GM23338 (cell line): ENCODE measurements around the gene SRPX. TPM values are rescaled to one million over a fixed set of nuclear protein-coding genes. Genes with fewer than 3 reads are reported as not detected.

Source experiments
- ATAC-seq: fragments of 200-7000 bp; cut with Tn5 transposase; 3 replicates; pipeline ENCODE4 v1.9.1; 2020
- DNase-seq: peaks from one replicate; pipeline ENCODE4 v3.0.0-alpha.2; 2015; ENCODE audit warnings: low spot score
- H2AFZ ChIP-seq: fragments of 200-600 bp; sonication (generic); 2 replicates; pipeline ENCODE4 v1.8.0; 2016; ENCODE audit warnings: antibody characterized with exemption, mild to moderate bottlenecking, moderate library complexity
- H3F3A ChIP-seq: fragments of 200-600 bp; sonication (generic); replicated peaks from 2 replicates; pipeline ENCODE4 v1.8.0; 2017; ENCODE audit warnings: antibody characterized with exemption, mixed run types, low read depth
- H3K27ac ChIP-seq: fragments of 200-600 bp; sonication (generic); 2 replicates; pipeline ENCODE4 v1.6.1; 2016; ENCODE audit warnings: low read depth
- H3K27me3 ChIP-seq: fragments of 200-600 bp; sonication (generic); 2 replicates; pipeline ENCODE4 v1.8.0; 2016; ENCODE audit warnings: mild to moderate bottlenecking, mixed run types, moderate library complexity; ENCODE audit not compliant: insufficient read depth
- H3K36me3 ChIP-seq: fragments of 200-600 bp; sonication (generic); 2 replicates; pipeline ENCODE4 v1.8.0; 2016; ENCODE audit warnings: mild to moderate bottlenecking; ENCODE audit not compliant: insufficient read depth
- H3K4me1 ChIP-seq: fragments of 200-600 bp; sonication (generic); 2 replicates; pipeline ENCODE4 v1.8.0; 2016; ENCODE audit warnings: mild to moderate bottlenecking, moderate library complexity; ENCODE audit not compliant: insufficient read depth
- H3K4me2 ChIP-seq: fragments of 200-600 bp; sonication (generic); 2 replicates; pipeline ENCODE4 v1.7.1; 2017; ENCODE audit warnings: mixed run types
- H3K4me3 ChIP-seq: fragments of 200-600 bp; sonication (generic); 2 replicates; pipeline ENCODE4 v1.6.1; 2016; ENCODE audit warnings: mixed run types
- H3K79me2 ChIP-seq: fragments of 200-600 bp; sonication (generic); replicated peaks from 2 replicates; pipeline ENCODE4 v1.8.0; 2017; ENCODE audit warnings: mild to moderate bottlenecking; ENCODE audit not compliant: insufficient read depth
- H3K9me2 ChIP-seq: fragments of 200-600 bp; sonication (generic); 2 replicates; pipeline ENCODE4 v1.8.0; 2017; ENCODE audit not compliant: insufficient read depth
- H4K20me1 ChIP-seq: fragments of 200-600 bp; sonication (generic); replicated peaks from 2 replicates; pipeline ENCODE4 v1.8.0; 2017; ENCODE audit warnings: mild to moderate bottlenecking; ENCODE audit not compliant: insufficient read depth
- H3K27ac Mint-ChIP-seq: 2 replicates; pipeline ENCODE4 v1.8.0; 2020; ENCODE audit warnings: inconsistent platforms, mild to moderate bottlenecking, moderate library complexity, mixed read lengths
- H3K27me3 Mint-ChIP-seq: 3 replicates; pipeline ENCODE4 v1.8.0; 2022; ENCODE audit warnings: low read depth, mild to moderate bottlenecking, moderate library complexity, mixed read lengths, inconsistent platforms; ENCODE audit not compliant: insufficient read depth, poor library complexity
- H3K36me3 Mint-ChIP-seq: 3 replicates; pipeline ENCODE4 v1.8.0; 2021; ENCODE audit warnings: low read depth, mild to moderate bottlenecking, inconsistent platforms, moderate library complexity, mixed read lengths
- H3K4me1 Mint-ChIP-seq: 3 replicates; pipeline ENCODE4 v1.8.0; 2020; ENCODE audit warnings: mild to moderate bottlenecking, inconsistent platforms, mixed read lengths
- H3K4me3 Mint-ChIP-seq: 3 replicates; pipeline ENCODE4 v1.8.0; 2021; ENCODE audit warnings: moderate library complexity, mild to moderate bottlenecking, inconsistent platforms, mixed read lengths
- H3K9me3 Mint-ChIP-seq: 3 replicates; pipeline ENCODE4 v1.8.0; 2020; ENCODE audit warnings: moderate library complexity, mild to moderate bottlenecking, inconsistent platforms, mixed read lengths
- NANOG ChIP-seq: IDR thresholded peaks from 2 replicates; pipeline ENCODE4 v1.6.1; 2016; ENCODE audit warnings: antibody characterized with exemption, borderline replicate concordance
- polyA plus RNA-seq: library from polyadenylated mRNA; unstranded; fragments of >200 nt; fragmentation: Nextera tagmentation; extraction: Ambion mirVana; gene quantifications from 2 replicates; pipeline ENCODE4 v1.2.1, GENCODE V29; 2016
- total RNA-seq: library from RNA; depleted of rRNA; stranded (reverse); fragments of >200 nt; shearing (Covaris generic); gene quantifications from 2 replicates; pipeline ENCODE4 v1.2.3, GENCODE V29; 2014
- TF ChIP-seq, protein P1 (sequence below): IDR thresholded peaks from 2 replicates; pipeline ENCODE4 v1.6.1; 2016; ENCODE audit warnings: antibody characterized with exemption
- TF ChIP-seq, protein P2 (sequence below): fragments of 250-450 bp; sonication (Bioruptor Pico); IDR thresholded peaks from 2 replicates; pipeline ENCODE4 v1.5.0; 2020; ENCODE audit warnings: mild to moderate bottlenecking, moderate library complexity

Gene SRPX
- total and polyA plus RNA-seq, 2 experiments from 2014 or later, result 14.3 to 16.9 TPM

- no peak overlapping the region for H3K27ac Mint-ChIP-seq
- no peaks in the 10 kb centered on the region for H3K9me3 Mint-ChIP-seq
- H3K27ac ChIP-seq, result no peak overlapping the region
- H3K4me3 Mint-ChIP-seq, result no peak overlapping the region
- no peaks in the 10 kb centered on the region for H3K27me3 ChIP-seq
- no peak overlapping the region for H3K4me3 ChIP-seq
- no peaks in the 10 kb centered on the region for H3K79me2 ChIP-seq
- H3K4me2 ChIP-seq, result no peak overlapping the region
- H2AFZ ChIP-seq, result no peak overlapping the region
- no peaks in the 10 kb centered on the region for H3K9me2 ChIP-seq
- H3K36me3 ChIP-seq, result no peaks in the 10 kb centered on the region
- no peaks in the 10 kb centered on the region for H3K4me1 ChIP-seq
- H3K4me1 Mint-ChIP-seq, result peaks cover 12% of the 10 kb centered on the region
- H4K20me1 ChIP-seq, result no peaks in the 10 kb centered on the region
- no peak for DNase-seq
- H3K36me3 Mint-ChIP-seq, result no peaks in the 10 kb centered on the region
- no peaks in the 10 kb centered on the region for H3K27me3 Mint-ChIP-seq
- H3F3A ChIP-seq, result no peaks in the 10 kb centered on the region
- no peak for ATAC-seq
- TF ChIP-seq, protein P1, sequence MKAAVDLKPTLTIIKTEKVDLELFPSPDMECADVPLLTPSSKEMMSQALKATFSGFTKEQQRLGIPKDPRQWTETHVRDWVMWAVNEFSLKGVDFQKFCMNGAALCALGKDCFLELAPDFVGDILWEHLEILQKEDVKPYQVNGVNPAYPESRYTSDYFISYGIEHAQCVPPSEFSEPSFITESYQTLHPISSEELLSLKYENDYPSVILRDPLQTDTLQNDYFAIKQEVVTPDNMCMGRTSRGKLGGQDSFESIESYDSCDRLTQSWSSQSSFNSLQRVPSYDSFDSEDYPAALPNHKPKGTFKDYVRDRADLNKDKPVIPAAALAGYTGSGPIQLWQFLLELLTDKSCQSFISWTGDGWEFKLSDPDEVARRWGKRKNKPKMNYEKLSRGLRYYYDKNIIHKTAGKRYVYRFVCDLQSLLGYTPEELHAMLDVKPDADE, result no peak
- no peak for TF ChIP-seq NANOG
- TF ChIP-seq, protein P2, sequence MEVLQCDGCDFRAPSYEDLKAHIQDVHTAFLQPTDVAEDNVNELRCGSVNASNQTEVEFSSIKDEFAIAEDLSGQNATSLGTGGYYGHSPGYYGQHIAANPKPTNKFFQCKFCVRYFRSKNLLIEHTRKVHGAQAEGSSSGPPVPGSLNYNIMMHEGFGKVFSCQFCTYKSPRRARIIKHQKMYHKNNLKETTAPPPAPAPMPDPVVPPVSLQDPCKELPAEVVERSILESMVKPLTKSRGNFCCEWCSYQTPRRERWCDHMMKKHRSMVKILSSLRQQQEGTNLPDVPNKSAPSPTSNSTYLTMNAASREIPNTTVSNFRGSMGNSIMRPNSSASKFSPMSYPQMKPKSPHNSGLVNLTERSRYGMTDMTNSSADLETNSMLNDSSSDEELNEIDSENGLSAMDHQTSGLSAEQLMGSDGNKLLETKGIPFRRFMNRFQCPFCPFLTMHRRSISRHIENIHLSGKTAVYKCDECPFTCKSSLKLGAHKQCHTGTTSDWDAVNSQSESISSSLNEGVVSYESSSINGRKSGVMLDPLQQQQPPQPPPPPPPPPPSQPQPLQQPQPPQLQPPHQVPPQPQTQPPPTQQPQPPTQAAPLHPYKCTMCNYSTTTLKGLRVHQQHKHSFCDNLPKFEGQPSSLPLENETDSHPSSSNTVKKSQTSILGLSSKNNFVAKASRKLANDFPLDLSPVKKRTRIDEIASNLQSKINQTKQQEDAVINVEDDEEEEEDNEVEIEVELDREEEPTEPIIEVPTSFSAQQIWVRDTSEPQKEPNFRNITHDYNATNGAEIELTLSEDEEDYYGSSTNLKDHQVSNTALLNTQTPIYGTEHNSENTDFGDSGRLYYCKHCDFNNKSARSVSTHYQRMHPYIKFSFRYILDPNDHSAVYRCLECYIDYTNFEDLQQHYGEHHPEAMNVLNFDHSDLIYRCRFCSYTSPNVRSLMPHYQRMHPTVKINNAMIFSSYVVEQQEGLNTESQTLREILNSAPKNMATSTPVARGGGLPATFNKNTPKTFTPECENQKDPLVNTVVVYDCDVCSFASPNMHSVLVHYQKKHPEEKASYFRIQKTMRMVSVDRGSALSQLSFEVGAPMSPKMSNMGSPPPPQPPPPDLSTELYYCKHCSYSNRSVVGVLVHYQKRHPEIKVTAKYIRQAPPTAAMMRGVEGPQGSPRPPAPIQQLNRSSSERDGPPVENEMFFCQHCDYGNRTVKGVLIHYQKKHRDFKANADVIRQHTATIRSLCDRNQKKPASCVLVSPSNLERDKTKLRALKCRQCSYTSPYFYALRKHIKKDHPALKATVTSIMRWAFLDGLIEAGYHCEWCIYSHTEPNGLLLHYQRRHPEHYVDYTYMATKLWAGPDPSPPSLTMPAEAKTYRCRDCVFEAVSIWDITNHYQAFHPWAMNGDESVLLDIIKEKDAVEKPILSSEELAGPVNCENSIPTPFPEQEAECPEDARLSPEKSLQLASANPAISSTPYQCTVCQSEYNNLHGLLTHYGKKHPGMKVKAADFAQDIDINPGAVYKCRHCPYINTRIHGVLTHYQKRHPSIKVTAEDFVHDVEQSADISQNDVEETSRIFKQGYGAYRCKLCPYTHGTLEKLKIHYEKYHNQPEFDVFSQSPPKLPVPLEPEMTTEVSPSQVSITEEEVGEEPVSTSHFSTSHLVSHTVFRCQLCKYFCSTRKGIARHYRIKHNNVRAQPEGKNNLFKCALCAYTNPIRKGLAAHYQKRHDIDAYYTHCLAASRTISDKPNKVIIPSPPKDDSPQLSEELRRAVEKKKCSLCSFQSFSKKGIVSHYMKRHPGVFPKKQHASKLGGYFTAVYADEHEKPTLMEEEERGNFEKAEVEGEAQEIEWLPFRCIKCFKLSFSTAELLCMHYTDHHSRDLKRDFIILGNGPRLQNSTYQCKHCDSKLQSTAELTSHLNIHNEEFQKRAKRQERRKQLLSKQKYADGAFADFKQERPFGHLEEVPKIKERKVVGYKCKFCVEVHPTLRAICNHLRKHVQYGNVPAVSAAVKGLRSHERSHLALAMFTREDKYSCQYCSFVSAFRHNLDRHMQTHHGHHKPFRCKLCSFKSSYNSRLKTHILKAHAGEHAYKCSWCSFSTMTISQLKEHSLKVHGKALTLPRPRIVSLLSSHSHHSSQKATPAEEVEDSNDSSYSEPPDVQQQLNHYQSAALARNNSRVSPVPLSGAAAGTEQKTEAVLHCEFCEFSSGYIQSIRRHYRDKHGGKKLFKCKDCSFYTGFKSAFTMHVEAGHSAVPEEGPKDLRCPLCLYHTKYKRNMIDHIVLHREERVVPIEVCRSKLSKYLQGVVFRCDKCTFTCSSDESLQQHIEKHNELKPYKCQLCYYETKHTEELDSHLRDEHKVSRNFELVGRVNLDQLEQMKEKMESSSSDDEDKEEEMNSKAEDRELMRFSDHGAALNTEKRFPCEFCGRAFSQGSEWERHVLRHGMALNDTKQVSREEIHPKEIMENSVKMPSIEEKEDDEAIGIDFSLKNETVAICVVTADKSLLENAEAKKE, result no peak
Observed at GRCh38 chrX:38108364-38108763, 112.3 kb downstream of the SRPX start.

DNA sequence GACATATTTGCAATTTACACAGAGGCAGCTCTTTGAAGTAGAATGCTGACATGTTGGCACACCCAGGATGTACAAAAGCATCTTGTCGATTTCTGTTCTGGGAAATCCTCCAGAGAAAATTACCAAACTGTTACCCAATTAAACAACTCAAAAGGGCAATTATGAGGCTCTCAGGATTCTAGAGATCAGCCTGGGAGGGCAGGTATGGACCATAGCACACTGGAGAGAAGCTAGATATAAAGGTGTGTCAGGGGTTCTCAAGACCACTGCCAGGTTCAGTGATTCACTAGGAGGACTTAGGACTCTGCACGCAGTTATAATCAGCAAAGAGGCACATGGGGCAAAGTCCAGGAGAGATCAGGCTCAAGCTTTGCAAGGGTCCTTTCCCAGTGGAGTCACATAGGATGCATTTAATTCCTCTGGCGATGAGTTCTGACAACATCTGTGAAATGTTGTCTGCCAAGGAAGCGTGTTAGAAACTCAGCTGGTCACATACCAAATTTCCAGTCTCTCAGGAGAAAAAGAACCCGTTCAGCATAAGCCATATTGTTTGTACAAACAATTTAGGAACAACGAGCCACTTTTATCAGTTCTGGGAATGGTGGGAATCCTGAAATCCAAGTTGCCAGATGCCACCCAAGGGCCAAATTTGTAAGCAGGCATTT lies 113.5 kb downstream of the SRPX start:
- Mint-ChIP-seq H3K4me1 (peaks cover 12% of the 10 kb centered on the region), H3K4me3 (no peak overlapping the region), H3K9me3 (no peaks in the 10 kb centered on the region), H3K27ac (no peak overlapping the region), H3K36me3 (no peaks in the 10 kb centered on the region), H3K27me3 (no peaks in the 10 kb centered on the region)
- Histone ChIP-seq H3K4me3 (no peak overlapping the region), H3K9me2 (no peaks in the 10 kb centered on the region), H3K79me2 (no peaks in the 10 kb centered on the region), H3K4me2 (no peak overlapping the region), H3K27me3 (no peaks in the 10 kb centered on the region), H3K27ac (no peak overlapping the region), H2AFZ (no peak overlapping the region), H3K4me1 (no peaks in the 10 kb centered on the region), H3F3A (no peaks in the 10 kb centered on the region), H3K36me3 (no peaks in the 10 kb centered on the region), H4K20me1 (no peaks in the 10 kb centered on the region)
- DNase-seq (no peak), ATAC-seq (no peak)
- TF ChIP-seq, protein P2, result no peak
- no peak for TF ChIP-seq NANOG
